Smooth muscle cell (in vitro differentiated cells): ENCODE results near the gene DEPDC5. TPM values are rescaled to one million over a fixed set of nuclear protein-coding genes. Genes with fewer than 3 reads are reported as not detected.

Experiments
- DNase-seq: peaks from one replicate; lab custom pipeline; 2025; ENCODE audit not compliant: unreplicated experiment; lab: John Stamatoyannopoulos, UW
- H2AFZ ChIP-seq: fragments of 200-600 bp; sonication (generic); 2 replicates; pipeline ENCODE4 v1.6.0; 2016; ENCODE audit warnings: antibody characterized with exemption, low read depth, mild to moderate bottlenecking
- H3F3A ChIP-seq: fragments of 200-600 bp; sonication (generic); 2 replicates; pipeline ENCODE4 v1.6.0; 2017; ENCODE audit warnings: antibody characterized with exemption, low read depth
- H3K27ac ChIP-seq: fragments of 200-600 bp; sonication (generic); 2 replicates; pipeline ENCODE4 v1.5.1; 2016; ENCODE audit warnings: low read depth, mild to moderate bottlenecking
- H3K27me3 ChIP-seq: fragments of 200-600 bp; sonication (generic); 2 replicates; pipeline ENCODE4 v1.6.1; 2016; ENCODE audit warnings: low read depth, mild to moderate bottlenecking
- H3K36me3 ChIP-seq: fragments of 200-600 bp; sonication (generic); 2 replicates; pipeline ENCODE4 v1.5.1; 2016; ENCODE audit warnings: low read depth
- H3K4me1 ChIP-seq: fragments of 200-600 bp; sonication (generic); 2 replicates; pipeline ENCODE4 v1.5.1; 2016; ENCODE audit warnings: low read depth
- H3K4me2 ChIP-seq: fragments of 200-600 bp; sonication (generic); 2 replicates; pipeline ENCODE4 v1.6.0; 2016; ENCODE audit warnings: mild to moderate bottlenecking
- H3K4me3 ChIP-seq: fragments of 200-600 bp; sonication (generic); 2 replicates; pipeline ENCODE4 v1.5.1; 2016; ENCODE audit warnings: mild to moderate bottlenecking
- H3K79me2 ChIP-seq: fragments of 200-600 bp; sonication (generic); 2 replicates; pipeline ENCODE4 v1.6.0; 2016; ENCODE audit warnings: low read depth, mild to moderate bottlenecking
- H3K9ac ChIP-seq: fragments of 200-600 bp; sonication (generic); 2 replicates; pipeline ENCODE4 v1.6.0; 2016; ENCODE audit warnings: low read depth
- H3K9me3 ChIP-seq: fragments of 200-600 bp; sonication (generic); replicated peaks from 2 replicates; pipeline ENCODE4 v1.5.1; 2016; ENCODE audit warnings: low read depth
- H4K20me1 ChIP-seq: fragments of 200-600 bp; sonication (generic); 2 replicates; pipeline ENCODE4 v1.6.0; 2016; ENCODE audit warnings: low read depth
- WGBS: methylation state at CpG from one replicate; pipeline ENCODE4 v1.1.7; 2016; ENCODE audit warnings: low lambda C conversion rate; 5-methylcytosine and 5-hydroxymethylcytosine counted together
- polyA plus RNA-seq: library from polyadenylated mRNA; unstranded; fragments of >200 nt; fragmentation: Nextera tagmentation; extraction: Ambion mirVana; gene quantifications from 2 replicates; pipeline ENCODE4 v1.2.1, GENCODE V29; 2016
- total RNA-seq: library from RNA; depleted of rRNA; stranded (reverse); fragments of >200 nt; gene quantifications from 2 replicates; pipeline ENCODE4 v1.2.3, GENCODE V29; 2014
- TF ChIP-seq, protein P1 (sequence below): fragments of 200-600 bp; sonication (generic); IDR thresholded peaks from 2 replicates; pipeline ENCODE4 v1.5.1; 2017; ENCODE audit warnings: borderline replicate concordance, mild to moderate bottlenecking, antibody characterized with exemption; ENCODE audit not compliant: insufficient read depth, poor library complexity, severe bottlenecking

The DEPDC5 gene
- total and polyA plus RNA-seq, 2 experiments from 2014 or later = 8.5 to 11.6 TPM

DNA sequence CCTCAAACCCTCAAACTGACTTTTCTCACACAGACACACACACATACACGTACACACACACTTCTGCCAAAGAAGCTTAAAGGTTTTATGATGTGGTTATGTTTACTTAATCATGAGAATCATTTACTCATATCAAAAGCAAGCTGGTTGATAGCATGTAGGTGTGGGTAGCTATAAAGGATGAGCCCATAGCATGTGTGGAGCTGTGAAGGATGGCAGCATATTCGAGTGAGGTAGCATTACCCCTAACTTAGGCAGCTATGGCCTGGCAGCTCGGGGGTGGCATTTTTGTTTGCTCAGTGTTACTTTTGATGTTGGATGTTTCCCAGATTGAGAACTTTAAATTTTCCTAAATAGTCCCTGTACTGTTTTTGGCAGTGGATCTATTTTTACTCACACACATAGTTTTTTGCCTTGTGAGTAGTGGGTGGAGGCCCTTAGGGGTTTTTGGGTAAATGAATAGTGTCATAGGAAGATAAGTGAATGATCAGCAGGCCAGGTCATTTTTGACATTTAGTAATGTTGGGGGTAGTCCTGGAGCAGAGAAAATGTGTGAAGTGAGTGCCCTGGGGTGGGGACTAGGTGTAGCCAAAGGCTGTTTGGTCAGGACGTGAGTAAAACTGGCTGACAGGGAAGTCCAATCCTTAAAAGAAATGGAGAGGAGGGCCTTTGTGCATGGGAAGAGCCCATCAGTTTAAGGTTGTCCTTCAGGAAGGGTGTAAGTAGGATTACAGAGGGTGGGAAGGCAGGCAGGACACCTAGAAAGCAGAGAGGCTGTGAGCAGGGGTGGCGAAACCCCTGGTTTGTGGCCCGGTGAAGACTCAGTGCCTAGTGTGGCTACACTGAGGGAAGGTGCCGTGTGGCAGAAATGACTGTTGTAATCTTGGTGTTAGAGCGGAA, 197.6 kb downstream of the DEPDC5 start:
- 86% methylated on average over 8 of the region's 8 CpGs for WGBS
- Histone ChIP-seq H4K20me1 (peaks cover 97% of the 10 kb centered on the region), H3K9me3 (no peaks in the 10 kb centered on the region), H3K36me3 (no peaks in the 10 kb centered on the region), H3F3A (peaks cover 5% of the 10 kb centered on the region), H3K4me1 (peaks cover 26% of the 10 kb centered on the region), H3K27me3 (no peaks in the 10 kb centered on the region), H3K27ac (peak overlapping the region; percentile 72), H3K9ac (peak overlapping the region; percentile 4), H3K4me2 (peak overlapping the region; percentile 38), H3K4me3 (no peak overlapping the region), H3K79me2 (peaks cover 78% of the 10 kb centered on the region), H2AFZ (no peak overlapping the region)
- no peak for DNase-seq
- TF ChIP-seq, protein P1, sequence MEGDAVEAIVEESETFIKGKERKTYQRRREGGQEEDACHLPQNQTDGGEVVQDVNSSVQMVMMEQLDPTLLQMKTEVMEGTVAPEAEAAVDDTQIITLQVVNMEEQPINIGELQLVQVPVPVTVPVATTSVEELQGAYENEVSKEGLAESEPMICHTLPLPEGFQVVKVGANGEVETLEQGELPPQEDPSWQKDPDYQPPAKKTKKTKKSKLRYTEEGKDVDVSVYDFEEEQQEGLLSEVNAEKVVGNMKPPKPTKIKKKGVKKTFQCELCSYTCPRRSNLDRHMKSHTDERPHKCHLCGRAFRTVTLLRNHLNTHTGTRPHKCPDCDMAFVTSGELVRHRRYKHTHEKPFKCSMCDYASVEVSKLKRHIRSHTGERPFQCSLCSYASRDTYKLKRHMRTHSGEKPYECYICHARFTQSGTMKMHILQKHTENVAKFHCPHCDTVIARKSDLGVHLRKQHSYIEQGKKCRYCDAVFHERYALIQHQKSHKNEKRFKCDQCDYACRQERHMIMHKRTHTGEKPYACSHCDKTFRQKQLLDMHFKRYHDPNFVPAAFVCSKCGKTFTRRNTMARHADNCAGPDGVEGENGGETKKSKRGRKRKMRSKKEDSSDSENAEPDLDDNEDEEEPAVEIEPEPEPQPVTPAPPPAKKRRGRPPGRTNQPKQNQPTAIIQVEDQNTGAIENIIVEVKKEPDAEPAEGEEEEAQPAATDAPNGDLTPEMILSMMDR = no peak

GRCh38 chr22:31952094-31952401, 198.2 kb downstream of the DEPDC5 start:
- Histone ChIP-seq H3K36me3 (no peaks in the 10 kb centered on the region), H3K4me2 (peak overlapping the region; percentile 38), H3K79me2 (peaks cover 74% of the 10 kb centered on the region), H3K27ac (peak overlapping the region; percentile 72), H3K4me1 (peaks cover 20% of the 10 kb centered on the region), H3K27me3 (no peaks in the 10 kb centered on the region), H4K20me1 (peaks cover 97% of the 10 kb centered on the region), H3K4me3 (no peak overlapping the region), H3F3A (peaks cover 5% of the 10 kb centered on the region), H3K9ac (peak overlapping the region; percentile 4), H3K9me3 (no peaks in the 10 kb centered on the region), H2AFZ (no peak overlapping the region)
- DNase-seq = no peak
- TF ChIP-seq, protein P1 = no peak
- 74% methylated on average over 2 of the region's 2 CpGs for WGBS

GRCh38 chr22:31952472-31952871, 198.7 kb downstream of the DEPDC5 start:
- peak overlapping the region; percentile 49 for H3K4me2 ChIP-seq
- H3K27me3 ChIP-seq = no peaks in the 10 kb centered on the region
- peaks cover 97% of the 10 kb centered on the region for H4K20me1 ChIP-seq
- peaks cover 18% of the 10 kb centered on the region for H3K4me1 ChIP-seq
- H2AFZ ChIP-seq = no peak overlapping the region
- peaks cover 5% of the 10 kb centered on the region for H3F3A ChIP-seq
- WGBS = 39% methylated on average over 2 of the region's 2 CpGs
- DNase-seq = no peak
- H3K9ac ChIP-seq = peak overlapping the region; percentile 4
- peak overlapping the region; percentile 72 for H3K27ac ChIP-seq
- TF ChIP-seq, protein P1 = no peak
- peaks cover 3% of the 10 kb centered on the region for H3K36me3 ChIP-seq
- no peak overlapping the region for H3K4me3 ChIP-seq
- no peaks in the 10 kb centered on the region for H3K9me3 ChIP-seq
- H3K79me2 ChIP-seq = peaks cover 73% of the 10 kb centered on the region
